Astrocyte (in vitro differentiated cells and primary cell): Measurements from ENCODE around the gene CLDN19. TPM values are rescaled to one million over a fixed set of nuclear protein-coding genes. Genes with fewer than 3 reads are reported as not detected.

Experiments
- DNase-seq: peaks from one replicate; pipeline ENCODE4 v3.0.0-alpha.2; 2010; ENCODE audit warnings: low read depth
- FAIRE-seq: peaks from 2 replicates; lab custom pipeline; 2011; peaks lifted over from hg19 to GRCh38; lab: Jason Lieb, UNC
- H2AFZ ChIP-seq: 2 replicates; pipeline ENCODE4 v1.6.0; 2012; ENCODE audit warnings: low read depth, low read length, inconsistent platforms
- H3K27ac ChIP-seq: 2 replicates; pipeline ENCODE4 v1.5.1; 2011; ENCODE audit warnings: low read depth, low read length, inconsistent platforms
- H3K27me3 ChIP-seq: 2 replicates; pipeline ENCODE4 v1.6.0; 2011; ENCODE audit warnings: low read length, inconsistent platforms; ENCODE audit not compliant: insufficient read depth
- H3K36me3 ChIP-seq: 2 replicates; pipeline ENCODE4 v1.5.1; 2011; ENCODE audit warnings: low read length, inconsistent platforms; ENCODE audit not compliant: insufficient read depth
- H3K4me1 ChIP-seq: 2 replicates; pipeline ENCODE4 v1.5.1; 2011; ENCODE audit warnings: low read length, inconsistent platforms; ENCODE audit not compliant: insufficient read depth
- H3K4me2 ChIP-seq: 2 replicates; pipeline ENCODE4 v1.6.0; 2012; ENCODE audit warnings: low read length, inconsistent platforms
- H3K4me3 ChIP-seq: 2 replicates; pipeline ENCODE4 v1.5.1; 2011; ENCODE audit warnings: low read depth, mild to moderate bottlenecking, low read length, inconsistent platforms; ENCODE audit not compliant: insufficient read depth
- H3K79me2 ChIP-seq: 2 replicates; pipeline ENCODE4 v1.6.0; 2012; ENCODE audit warnings: mild to moderate bottlenecking, low read length, inconsistent platforms; ENCODE audit not compliant: insufficient read depth
- H3K9ac ChIP-seq: 2 replicates; pipeline ENCODE4 v1.6.0; 2012; ENCODE audit warnings: mild to moderate bottlenecking, low read length, inconsistent platforms
- H3K9me3 ChIP-seq: 2 replicates; pipeline ENCODE4 v1.5.1; 2012; ENCODE audit warnings: low read depth, mild to moderate bottlenecking, low read length, inconsistent platforms; ENCODE audit not compliant: insufficient read depth
- H4K20me1 ChIP-seq: 2 replicates; pipeline ENCODE4 v1.6.0; 2012; ENCODE audit warnings: low read length, inconsistent platforms; ENCODE audit not compliant: insufficient read depth
- H3K27ac Mint-ChIP-seq: one replicate; pipeline ENCODE4 v1.8.0; 2021; ENCODE audit warnings: mild to moderate bottlenecking, mixed read lengths; ENCODE audit not compliant: unreplicated experiment
- H3K27me3 Mint-ChIP-seq: one replicate; pipeline ENCODE4 v1.8.0; 2021; ENCODE audit warnings: low read depth, mixed read lengths; ENCODE audit not compliant: unreplicated experiment
- H3K36me3 Mint-ChIP-seq: one replicate; pipeline ENCODE4 v1.8.0; 2021; ENCODE audit warnings: low read depth, mixed read lengths; ENCODE audit not compliant: unreplicated experiment
- H3K4me1 Mint-ChIP-seq: one replicate; pipeline ENCODE4 v1.8.0; 2021; ENCODE audit warnings: low read depth, mixed read lengths; ENCODE audit not compliant: unreplicated experiment
- H3K4me3 Mint-ChIP-seq: one replicate; pipeline ENCODE4 v1.8.0; 2021; ENCODE audit warnings: mild to moderate bottlenecking, moderate library complexity, mixed read lengths; ENCODE audit not compliant: unreplicated experiment
- H3K9me3 Mint-ChIP-seq: one replicate; pipeline ENCODE4 v1.8.0; 2021; ENCODE audit warnings: mild to moderate bottlenecking, mixed read lengths; ENCODE audit not compliant: unreplicated experiment
- EZH2 ChIP-seq: IDR thresholded peaks from 2 replicates; pipeline ENCODE4 v1.6.1; 2012; ENCODE audit warnings: mild to moderate bottlenecking, low read length, inconsistent platforms; ENCODE audit not compliant: insufficient read depth
- total RNA-seq: library from RNA; stranded (reverse); gene quantifications from 2 replicates; pipeline ENCODE4 v1.2.1, GENCODE V29; 2021
- TF ChIP-seq, protein P1 (sequence below): IDR thresholded peaks from 2 replicates; pipeline ENCODE4 v1.5.1; 2011; ENCODE audit warnings: low read depth, mild to moderate bottlenecking, inconsistent platforms, low read length, moderate library complexity; ENCODE audit not compliant: insufficient read depth

Gene CLDN19
- total RNA-seq, 1 donor from 2014 or later = 0.11 TPM

DNA sequence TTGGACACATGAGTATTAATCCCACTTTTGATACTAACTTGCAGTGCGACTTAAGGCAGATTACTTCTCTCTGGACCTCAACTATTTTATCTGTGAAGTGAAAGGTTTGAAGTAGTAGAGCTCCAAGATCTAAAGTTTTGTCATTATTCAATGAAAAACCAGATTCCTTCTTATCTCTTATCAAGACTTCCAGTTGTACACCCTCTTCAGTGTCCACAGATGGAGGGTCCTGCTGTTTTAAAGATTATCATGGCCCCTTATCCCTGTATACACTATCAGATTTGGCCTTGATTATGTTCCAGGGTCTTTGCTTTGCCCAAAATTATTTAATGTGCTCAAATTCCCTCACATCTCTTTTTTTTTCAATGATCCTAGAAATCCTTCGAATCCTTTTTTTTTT lies 28.1 kb upstream of the CLDN19 start:
- H3K4me2 ChIP-seq = peak overlapping the region; percentile 96
- peaks cover 43% of the 10 kb centered on the region for H4K20me1 ChIP-seq
- peaks cover 92% of the 10 kb centered on the region for H3K79me2 ChIP-seq
- H3K4me1 ChIP-seq = peaks cover 17% of the 10 kb centered on the region
- Mint-ChIP-seq H3K27me3 (no peaks in the 10 kb centered on the region), H3K4me1 (peaks cover 10% of the 10 kb centered on the region), H3K9me3 (no peaks in the 10 kb centered on the region), H3K36me3 (peaks cover 9% of the 10 kb centered on the region), H3K4me3 (no peak overlapping the region), H3K27ac (no peak overlapping the region)
- H3K9me3 ChIP-seq = no peaks in the 10 kb centered on the region
- peak overlapping the region; percentile 90 for H3K9ac ChIP-seq
- H3K27ac ChIP-seq = no peak overlapping the region
- TF ChIP-seq, protein P1, sequence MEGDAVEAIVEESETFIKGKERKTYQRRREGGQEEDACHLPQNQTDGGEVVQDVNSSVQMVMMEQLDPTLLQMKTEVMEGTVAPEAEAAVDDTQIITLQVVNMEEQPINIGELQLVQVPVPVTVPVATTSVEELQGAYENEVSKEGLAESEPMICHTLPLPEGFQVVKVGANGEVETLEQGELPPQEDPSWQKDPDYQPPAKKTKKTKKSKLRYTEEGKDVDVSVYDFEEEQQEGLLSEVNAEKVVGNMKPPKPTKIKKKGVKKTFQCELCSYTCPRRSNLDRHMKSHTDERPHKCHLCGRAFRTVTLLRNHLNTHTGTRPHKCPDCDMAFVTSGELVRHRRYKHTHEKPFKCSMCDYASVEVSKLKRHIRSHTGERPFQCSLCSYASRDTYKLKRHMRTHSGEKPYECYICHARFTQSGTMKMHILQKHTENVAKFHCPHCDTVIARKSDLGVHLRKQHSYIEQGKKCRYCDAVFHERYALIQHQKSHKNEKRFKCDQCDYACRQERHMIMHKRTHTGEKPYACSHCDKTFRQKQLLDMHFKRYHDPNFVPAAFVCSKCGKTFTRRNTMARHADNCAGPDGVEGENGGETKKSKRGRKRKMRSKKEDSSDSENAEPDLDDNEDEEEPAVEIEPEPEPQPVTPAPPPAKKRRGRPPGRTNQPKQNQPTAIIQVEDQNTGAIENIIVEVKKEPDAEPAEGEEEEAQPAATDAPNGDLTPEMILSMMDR = no peak
- TF ChIP-seq EZH2 = no peak
- no peaks in the 10 kb centered on the region for H3K27me3 ChIP-seq
- H3K36me3 ChIP-seq = no peaks in the 10 kb centered on the region
- H2AFZ ChIP-seq = no peak overlapping the region
- peak overlapping the region; percentile 90 for H3K4me3 ChIP-seq
- FAIRE-seq = no peak
- DNase-seq = no peak

DNA sequence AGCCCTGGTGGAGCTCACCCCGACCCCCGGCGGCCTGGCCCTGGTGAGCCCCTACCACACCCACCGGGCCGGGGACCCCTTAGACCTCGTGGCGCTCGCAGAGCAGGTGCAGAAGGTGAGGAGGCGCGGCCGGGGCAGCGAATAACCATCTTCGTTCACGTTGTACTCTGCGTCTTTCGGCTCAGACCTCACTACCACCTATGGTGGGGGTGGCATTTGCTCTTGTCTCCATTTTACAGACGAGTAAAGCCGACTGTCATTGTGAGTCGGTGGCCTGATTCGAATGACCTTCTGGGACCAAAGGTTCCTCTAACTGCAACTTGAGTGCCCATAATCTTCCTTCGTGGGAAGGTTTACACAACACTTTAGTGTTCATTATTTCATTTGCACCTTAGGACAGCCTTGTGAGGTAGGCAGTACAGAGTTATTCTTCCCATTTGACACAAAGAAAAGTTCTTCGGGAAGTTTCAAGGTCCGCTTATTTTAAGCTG lies 27.5 kb upstream of the CLDN19 start:
- peak overlapping the region; percentile 96 for H3K4me2 ChIP-seq
- H3K9ac ChIP-seq = peak overlapping the region; percentile 90
- FAIRE-seq (no peak), DNase-seq (no peak)
- peaks cover 93% of the 10 kb centered on the region for H3K79me2 ChIP-seq
- H3K27me3 ChIP-seq = no peaks in the 10 kb centered on the region
- H3K27ac ChIP-seq = peak overlapping the region; percentile 78
- peaks cover 43% of the 10 kb centered on the region for H4K20me1 ChIP-seq
- TF ChIP-seq, protein P1 = no peak
- TF ChIP-seq EZH2 = no peak
- H3K36me3 ChIP-seq = peaks cover 2% of the 10 kb centered on the region
- H3K4me1 ChIP-seq = peaks cover 17% of the 10 kb centered on the region
- Mint-ChIP-seq H3K36me3 (peaks cover 8% of the 10 kb centered on the region), H3K27me3 (no peaks in the 10 kb centered on the region), H3K4me1 (peaks cover 8% of the 10 kb centered on the region), H3K9me3 (no peaks in the 10 kb centered on the region), H3K27ac (peak overlapping the region; percentile 77), H3K4me3 (no peak overlapping the region)
- peak overlapping the region; percentile 90 for H3K4me3 ChIP-seq
- H3K9me3 ChIP-seq = no peaks in the 10 kb centered on the region
- H2AFZ ChIP-seq = peak overlapping the region; percentile 91

DNA sequence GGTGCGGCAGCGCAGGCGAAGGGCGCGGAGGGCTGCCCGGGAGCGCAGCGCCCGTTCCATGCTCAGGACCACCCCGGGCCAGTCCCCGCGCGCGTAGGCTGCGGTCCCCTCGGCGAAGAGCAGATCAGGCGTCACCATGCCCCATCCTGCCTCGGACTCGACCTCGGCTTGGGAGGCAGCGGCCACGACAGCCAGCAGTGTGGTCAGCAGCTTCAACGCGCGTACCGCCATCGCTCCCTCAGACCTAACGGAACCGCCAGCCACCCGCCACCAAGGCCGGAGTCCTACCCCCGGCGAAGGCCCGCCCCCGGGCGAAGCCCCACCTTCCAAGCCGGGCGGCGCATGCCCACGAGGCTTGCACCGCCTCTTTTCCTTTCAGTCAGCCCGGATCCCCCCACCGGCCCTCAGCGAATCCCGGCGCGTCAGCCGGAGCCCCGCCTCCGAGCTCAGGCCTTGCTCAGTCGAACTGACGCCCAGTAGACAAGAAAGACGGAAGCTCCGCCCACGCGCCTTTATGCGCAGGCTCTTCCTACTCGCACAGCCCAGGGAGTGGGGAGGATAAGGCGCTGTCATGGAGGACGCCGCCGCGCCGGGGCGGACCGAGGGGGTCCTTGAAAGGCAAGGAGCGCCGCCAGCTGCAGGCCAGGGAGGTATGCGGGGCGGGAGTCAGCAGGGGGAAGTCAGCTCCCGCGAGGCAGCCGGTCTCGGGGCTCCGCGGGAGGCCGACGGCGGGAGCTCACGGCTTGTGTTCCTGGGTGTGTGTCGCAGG lies 26.9 kb upstream of the CLDN19 start, which contains the start of the genes C1orf50 and P3H1:
C1orf50 (plus strand) TSS at position 509 of the 769 bp plus-strand sequence; CDS start at position 572, 63 bp downstream.
P3H1 (minus strand) TSS at position 288 of the 769 bp plus-strand sequence; CDS start at position 231, 57 bp downstream.
- H3K9me3 Mint-ChIP-seq = no peaks in the 10 kb centered on the region
- Histone ChIP-seq H3K36me3 (peaks cover 8% of the 10 kb centered on the region), H4K20me1 (peaks cover 43% of the 10 kb centered on the region), H3K4me3 (peak within 1 kb of the TSS; percentile 90), H3K9me3 (no peaks in the 10 kb centered on the region), H3K79me2 (peaks cover 94% of the 10 kb centered on the region), H3K27me3 (no peaks in the 10 kb centered on the region), H2AFZ (peak within 1 kb of the TSS; percentile 91), H3K4me2 (peak within 1 kb of the TSS; percentile 96), H3K9ac (peak within 1 kb of the TSS; percentile 90), H3K4me1 (peaks cover 17% of the 10 kb centered on the region), H3K27ac (peak within 1 kb of the TSS; percentile 78)
- H3K4me3 Mint-ChIP-seq = no peak within 1 kb of the TSS
- DNase-seq (peak; percentile 97), FAIRE-seq (no peak)
- peaks cover 8% of the 10 kb centered on the region for H3K36me3 Mint-ChIP-seq
- no peaks in the 10 kb centered on the region for H3K27me3 Mint-ChIP-seq
- H3K4me1 Mint-ChIP-seq = peaks cover 8% of the 10 kb centered on the region
- H3K27ac Mint-ChIP-seq = peak within 1 kb of the TSS; percentile 80
- no peak for TF ChIP-seq EZH2
- TF ChIP-seq, protein P1 = no peak
